PC-3 (cell line): ENCODE results near the gene MFNG. TPM values are rescaled to one million over a fixed set of nuclear protein-coding genes. Genes with fewer than 3 reads are reported as not detected.

ENCODE experiments used
- ATAC-seq: fragments of 200-7000 bp; cut with Tn5 transposase; 2 replicates; pipeline ENCODE4 v1.9.1; 2020; ENCODE audit warnings: mild to moderate bottlenecking, moderate library complexity
- BruUV-seq: library from RNA; stranded (reverse); fragments of 400-500 nt; replicated peaks from 2 replicates; lab custom pipeline; 2021; lab: Mats Ljungman, UMichigan
- CTCF ChIA-PET: fragments of 300-600 bp; sonication (Branson Sonifier 250); formaldehyde crosslinking; loops from one replicate; lab custom pipeline; 2022; ENCODE audit warnings: antibody characterized with exemption; lab: Charles Lee
- POLR2A ChIA-PET: fragments of 300-600 bp; sonication (Branson Sonifier 250); formaldehyde crosslinking; loops from one replicate; lab custom pipeline; 2022; ENCODE audit warnings: antibody characterized with exemption; ENCODE audit not compliant: unreplicated experiment; lab: Charles Lee
- DNase-seq: peaks from one replicate; pipeline ENCODE4 v3.0.0-alpha.2; 2015
- H2AFZ ChIP-seq: fragments of 300-600 bp; sonication (generic); 2 replicates; pipeline ENCODE4 v1.6.0; 2016; ENCODE audit warnings: antibody characterized with exemption, low read length
- H3F3A ChIP-seq: fragments of 300-600 bp; sonication (generic); one replicate; pipeline ENCODE4 v1.6.0; 2017; ENCODE audit warnings: antibody characterized with exemption, low read length, control low read depth, mild to moderate bottlenecking; ENCODE audit not compliant: unreplicated experiment
- H3K27ac ChIP-seq: fragments of 300-600 bp; sonication (generic); 2 replicates; pipeline ENCODE4 v1.5.1; 2016; ENCODE audit warnings: mild to moderate bottlenecking, low read length
- H3K27me3 ChIP-seq: fragments of 300-600 bp; sonication (generic); 2 replicates; pipeline ENCODE4 v1.6.1; 2016; ENCODE audit warnings: low read length, mixed read lengths
- H3K36me3 ChIP-seq: fragments of 300-600 bp; sonication (generic); 2 replicates; pipeline ENCODE4 v1.6.1; 2016; ENCODE audit warnings: low read depth, mixed run types, low read length, mixed read lengths
- H3K4me1 ChIP-seq: fragments of 300-600 bp; sonication (generic); 2 replicates; pipeline ENCODE4 v1.5.1; 2016; ENCODE audit warnings: low read length; ENCODE audit not compliant: insufficient read depth
- H3K4me2 ChIP-seq: fragments of 300-600 bp; sonication (generic); 2 replicates; pipeline ENCODE4 v1.6.0; 2016; ENCODE audit warnings: low read length
- H3K4me3 ChIP-seq: fragments of 300-600 bp; sonication (generic); 2 replicates; pipeline ENCODE4 v1.5.1; 2016; ENCODE audit warnings: mild to moderate bottlenecking, low read length, mixed read lengths
- H3K79me2 ChIP-seq: fragments of 300-600 bp; sonication (generic); 2 replicates; pipeline ENCODE4 v1.6.1; 2017; ENCODE audit warnings: low read length, mixed read lengths
- H3K9ac ChIP-seq: fragments of 300-600 bp; sonication (generic); 2 replicates; pipeline ENCODE4 v1.6.0; 2016; ENCODE audit warnings: mild to moderate bottlenecking, low read length
- H3K9me2 ChIP-seq: fragments of 300-600 bp; sonication (generic); replicated peaks from 2 replicates; pipeline ENCODE4 v1.6.1; 2016; ENCODE audit warnings: mixed run types, low read length, mixed read lengths
- H3K9me3 ChIP-seq: fragments of 300-600 bp; sonication (generic); 2 replicates; pipeline ENCODE4 v1.6.1; 2016; ENCODE audit warnings: low read length, mixed read lengths
- H4K20me1 ChIP-seq: fragments of 300-600 bp; sonication (generic); 2 replicates; pipeline ENCODE4 v1.6.1; 2016; ENCODE audit warnings: low read length, mixed read lengths
- EZH2 ChIP-seq: fragments of 300-600 bp; sonication (generic); IDR thresholded peaks from one replicate; pipeline ENCODE4 v1.6.1; 2017; ENCODE audit warnings: antibody characterized with exemption, mild to moderate bottlenecking, low read length; ENCODE audit not compliant: unreplicated experiment
- EZH2phosphoT487 ChIP-seq: fragments of 300-600 bp; sonication (generic); IDR thresholded peaks from 2 replicates; pipeline ENCODE4 v1.6.1; 2018; ENCODE audit warnings: mild to moderate bottlenecking, antibody characterized with exemption, low read length, borderline replicate concordance
- intact Hi-C: fragments of 100-400 bp; cut with micrococcal nuclease; formaldehyde crosslinking; loops from 2 replicates; pipeline ENCODE4 v1.9.0; 2023
- total RNA-seq: library from RNA; depleted of rRNA; stranded (reverse); fragments of >200 nt; gene quantifications from 2 replicates; pipeline ENCODE4 v1.2.3, GENCODE V29; 2014
- TF ChIP-seq, protein P1 (sequence below): fragments of 300-600 bp; sonication (generic); conservative IDR thresholded peaks from 2 replicates; pipeline ENCODE4 v1.5.1; 2017; ENCODE audit warnings: antibody characterized with exemption, low read depth, mild to moderate bottlenecking, low read length

The MFNG gene
- total RNA-seq, 1 experiment from 2014 or later = 1.7 TPM

DNA sequence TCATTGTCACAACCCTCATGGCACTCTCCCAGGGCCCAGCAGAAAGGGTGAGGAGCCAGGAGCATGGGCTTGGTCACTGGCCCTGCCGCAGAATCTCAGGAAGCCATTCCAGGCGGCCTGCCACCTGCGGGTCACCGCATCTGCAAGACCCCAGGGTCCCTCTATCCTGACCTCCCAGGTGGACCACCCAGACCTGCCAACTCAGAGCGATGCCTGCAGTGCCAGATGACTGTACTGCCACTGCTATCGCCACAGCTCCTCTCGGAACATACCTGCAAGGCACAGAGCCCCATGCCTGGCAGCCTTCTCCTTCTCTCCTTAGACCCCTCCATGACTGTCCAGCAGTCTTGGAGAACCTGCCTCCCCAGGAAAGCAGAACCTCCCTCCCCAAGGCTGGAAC, 32.5 kb downstream of the MFNG start:
- H3K27ac ChIP-seq = no peak overlapping the region
- peaks cover 25% of the 10 kb centered on the region for H3K4me1 ChIP-seq
- H3K4me3 ChIP-seq = no peak overlapping the region

DNA sequence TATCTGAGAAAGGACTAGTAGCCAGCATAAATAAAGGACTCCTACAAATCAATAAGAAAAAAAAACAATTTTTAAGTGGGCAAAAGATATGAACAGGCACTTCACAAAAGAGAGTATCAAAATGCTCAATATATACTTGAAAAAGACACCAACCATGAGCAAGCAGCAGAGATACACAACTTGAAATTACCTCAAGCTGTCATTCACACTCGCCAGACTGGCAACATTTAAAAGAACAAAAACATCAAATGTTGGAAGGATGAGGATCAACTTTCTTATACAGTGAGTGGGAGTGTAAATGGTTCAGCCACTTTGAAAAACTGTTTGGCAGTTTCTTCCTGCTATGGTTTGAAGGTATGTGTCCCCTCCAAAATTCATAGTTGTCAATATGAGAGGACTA, 35.0 kb downstream of the MFNG start:
- no TSS peak for BruUV-seq
- H3F3A ChIP-seq = no peaks in the 10 kb centered on the region
- H3K79me2 ChIP-seq = no peaks in the 10 kb centered on the region
- ChIA-PET CTCF (no interaction called here), POLR2A (no interaction called here)
- H3K4me2 ChIP-seq = no peak overlapping the region
- H3K27ac ChIP-seq = no peak overlapping the region
- H2AFZ ChIP-seq = no peak overlapping the region
- H3K4me1 ChIP-seq = peaks cover 23% of the 10 kb centered on the region
- no peak overlapping the region for H3K9ac ChIP-seq
- no peak overlapping the region for H3K4me3 ChIP-seq
- H3K27me3 ChIP-seq = no peaks in the 10 kb centered on the region
- no peak for ATAC-seq
- no peaks in the 10 kb centered on the region for H4K20me1 ChIP-seq
- H3K9me3 ChIP-seq = no peaks in the 10 kb centered on the region
- H3K36me3 ChIP-seq = no peaks in the 10 kb centered on the region
- no peaks in the 10 kb centered on the region for H3K9me2 ChIP-seq
- intact Hi-C loops = no loop called here
- no peak for DNase-seq
- TF ChIP-seq EZH2phosphoT487 = no peak
- no peak for TF ChIP-seq EZH2
- TF ChIP-seq, protein P1, sequence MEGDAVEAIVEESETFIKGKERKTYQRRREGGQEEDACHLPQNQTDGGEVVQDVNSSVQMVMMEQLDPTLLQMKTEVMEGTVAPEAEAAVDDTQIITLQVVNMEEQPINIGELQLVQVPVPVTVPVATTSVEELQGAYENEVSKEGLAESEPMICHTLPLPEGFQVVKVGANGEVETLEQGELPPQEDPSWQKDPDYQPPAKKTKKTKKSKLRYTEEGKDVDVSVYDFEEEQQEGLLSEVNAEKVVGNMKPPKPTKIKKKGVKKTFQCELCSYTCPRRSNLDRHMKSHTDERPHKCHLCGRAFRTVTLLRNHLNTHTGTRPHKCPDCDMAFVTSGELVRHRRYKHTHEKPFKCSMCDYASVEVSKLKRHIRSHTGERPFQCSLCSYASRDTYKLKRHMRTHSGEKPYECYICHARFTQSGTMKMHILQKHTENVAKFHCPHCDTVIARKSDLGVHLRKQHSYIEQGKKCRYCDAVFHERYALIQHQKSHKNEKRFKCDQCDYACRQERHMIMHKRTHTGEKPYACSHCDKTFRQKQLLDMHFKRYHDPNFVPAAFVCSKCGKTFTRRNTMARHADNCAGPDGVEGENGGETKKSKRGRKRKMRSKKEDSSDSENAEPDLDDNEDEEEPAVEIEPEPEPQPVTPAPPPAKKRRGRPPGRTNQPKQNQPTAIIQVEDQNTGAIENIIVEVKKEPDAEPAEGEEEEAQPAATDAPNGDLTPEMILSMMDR = no peak

More for the DNA sequence above, 32.5 kb downstream of the MFNG start:
- Histone ChIP-seq H4K20me1 (no peaks in the 10 kb centered on the region), H3K9me3 (no peaks in the 10 kb centered on the region), H3K27me3 (no peaks in the 10 kb centered on the region), H2AFZ (no peak overlapping the region), H3K36me3 (no peaks in the 10 kb centered on the region; the same call in 1 of the 2 replicates), H3K9ac (no peak overlapping the region), H3K9me2 (no peaks in the 10 kb centered on the region), H3K79me2 (no peaks in the 10 kb centered on the region), H3K4me2 (no peak overlapping the region), H3F3A (no peaks in the 10 kb centered on the region)
- DNase-seq (no peak), ATAC-seq (no peak)
- TF ChIP-seq, protein P1 = no peak
- TF ChIP-seq EZH2 (no peak), EZH2phosphoT487 (no peak)
- intact Hi-C loops = no loop called here
- BruUV-seq = no TSS peak
- ChIA-PET POLR2A (interaction anchor here (0.6 kb wide), 1 partner anchor 322 kb away, joined by 5 read pairs; no protein-coding TSS in a partner anchor), CTCF (no interaction called here)

DNA sequence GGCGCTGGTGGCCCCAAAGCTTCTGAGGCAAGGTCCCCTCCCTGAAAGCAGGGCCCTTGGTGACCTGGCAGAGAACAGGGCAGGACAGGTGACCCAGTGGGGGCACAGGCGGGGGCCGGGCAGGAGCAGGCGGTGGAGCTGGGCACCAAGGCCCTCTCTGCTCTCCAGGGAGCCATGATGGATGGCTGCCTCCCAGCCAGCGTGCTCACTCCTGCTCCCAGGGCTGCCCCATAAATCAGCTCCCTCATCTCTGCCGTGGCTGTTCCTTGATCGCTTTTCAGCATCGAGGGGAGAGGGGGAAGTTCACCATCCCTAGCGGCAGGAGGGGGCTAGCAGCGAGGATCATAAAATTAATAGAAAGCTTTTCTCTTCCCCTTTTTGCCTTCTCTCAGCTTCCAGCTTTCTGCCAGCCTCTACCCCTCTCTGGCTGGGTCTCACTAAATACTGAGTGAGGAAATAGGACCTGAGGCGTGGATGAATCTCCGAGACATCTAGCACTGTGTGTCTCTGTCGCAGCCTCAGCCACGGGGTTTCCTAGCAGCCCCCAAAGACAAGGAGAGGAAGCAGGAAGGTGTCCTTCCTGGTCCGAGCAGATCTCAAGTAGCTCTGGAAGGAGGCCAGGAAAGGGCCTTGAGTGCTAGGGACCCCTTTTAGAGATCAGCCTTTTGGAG, 36.7 kb downstream of the MFNG start:
- ATAC-seq (no peak), DNase-seq (no peak)
- Histone ChIP-seq H3K4me3 (no peak overlapping the region), H3K36me3 (no peaks in the 10 kb centered on the region), H3K4me1 (peaks cover 5% of the 10 kb centered on the region), H3K9me2 (no peaks in the 10 kb centered on the region), H3F3A (no peaks in the 10 kb centered on the region), H2AFZ (no peak overlapping the region), H3K79me2 (no peaks in the 10 kb centered on the region), H3K9me3 (no peaks in the 10 kb centered on the region), H3K27ac (no peak overlapping the region), H3K27me3 (no peaks in the 10 kb centered on the region), H3K9ac (no peak overlapping the region), H3K4me2 (no peak overlapping the region), H4K20me1 (no peaks in the 10 kb centered on the region)
- TF ChIP-seq EZH2 (no peak), EZH2phosphoT487 (no peak)
- TF ChIP-seq, protein P1 = no peak
- CTCF ChIA-PET = no interaction called here
- intact Hi-C loops = no loop called here
- POLR2A ChIA-PET = no interaction called here
- no TSS peak for BruUV-seq
